GM18507 (cell line): Measurements from ENCODE around the gene KIZ.

ENCODE experiments used
- DNase-seq: peaks from one replicate; pipeline ENCODE4 v3.0.0; 2011; ENCODE audit warnings: low read depth; ENCODE audit not compliant: insufficient read length; ENCODE audit errors: extremely low spot score
- FAIRE-seq: peaks from 2 replicates; lab custom pipeline; 2011; peaks lifted over from hg19 to GRCh38; lab: Jason Lieb, UNC

KIZ gene

DNA sequence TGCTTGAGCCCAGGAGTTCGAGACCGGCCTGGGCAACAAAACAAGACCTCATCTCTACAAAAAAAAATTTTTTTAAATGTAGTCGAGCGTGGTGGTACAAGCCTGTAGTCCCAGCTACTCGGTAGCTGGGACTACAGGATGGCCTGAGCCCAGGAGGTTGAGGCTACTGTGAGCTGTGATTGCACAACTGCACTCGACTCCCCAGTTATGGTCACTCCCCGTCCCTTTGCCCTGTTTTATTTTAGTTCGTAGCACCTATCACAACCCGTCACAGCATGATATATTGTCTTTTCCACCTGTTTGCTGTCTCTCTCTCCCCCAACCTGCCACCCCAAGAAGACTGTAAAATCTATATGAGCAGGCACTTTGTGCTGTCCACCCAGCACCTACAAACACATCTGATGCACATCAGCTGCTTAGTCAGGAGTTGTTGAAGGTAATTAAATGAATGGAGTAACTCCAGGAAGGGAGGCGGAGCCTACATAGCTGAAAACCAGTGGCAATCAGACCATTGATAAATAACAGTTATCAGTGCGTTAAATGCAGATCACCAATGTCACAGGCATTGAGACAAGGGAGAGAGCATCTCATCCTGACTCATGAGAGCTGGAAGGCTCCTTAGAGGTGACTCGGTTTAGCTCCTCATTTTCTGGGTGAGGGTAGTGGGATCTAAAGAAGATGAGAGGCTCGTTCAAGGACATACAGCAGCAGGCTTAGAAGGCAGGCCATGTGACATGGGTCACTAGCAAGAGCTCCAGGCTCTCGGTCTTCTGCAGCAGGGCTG, 162.9 kb downstream of the KIZ start:
- no peak for DNase-seq

DNA sequence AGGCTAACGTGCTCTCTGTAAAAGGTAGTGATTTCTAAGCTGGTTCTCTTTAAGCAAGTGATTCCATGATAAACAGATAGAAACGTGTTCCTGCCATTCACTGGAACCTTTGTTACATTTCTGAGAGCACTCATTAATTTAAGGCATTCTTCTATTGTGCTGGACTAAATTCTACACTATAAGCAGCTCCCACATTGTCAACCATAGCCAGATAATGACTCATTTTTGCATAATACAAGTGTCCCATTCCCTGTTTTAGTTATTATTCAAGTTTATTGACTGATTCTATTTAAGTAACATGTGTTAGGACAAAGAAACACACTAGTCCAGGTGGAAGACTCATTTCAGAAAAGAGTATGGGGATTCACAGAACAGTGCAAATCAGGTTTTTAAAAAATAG, 163.8 kb downstream of the KIZ start:
- DNase-seq: no peak

More for the DNA sequence above, 162.9 kb downstream of the KIZ start:
- FAIRE-seq: no peak

DNA sequence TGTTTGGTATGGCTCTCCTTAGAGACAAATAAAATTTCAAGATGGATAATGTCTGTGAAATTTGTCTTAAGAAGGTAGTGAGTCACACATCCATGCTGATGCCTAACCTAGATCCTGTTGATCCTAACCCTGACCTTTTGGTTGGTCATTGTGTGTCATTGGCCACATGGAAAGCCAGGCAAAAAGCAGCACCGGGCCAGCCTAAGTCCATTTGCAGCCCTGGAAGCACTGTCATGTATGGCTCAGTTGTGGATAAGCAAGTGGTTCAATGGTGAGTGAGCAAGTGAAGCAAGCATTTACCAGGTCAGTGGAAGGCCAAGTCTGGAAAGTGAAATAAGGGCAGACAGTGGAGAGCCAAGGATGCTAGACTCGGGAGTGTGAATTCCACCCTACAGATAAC, 165.1 kb downstream of the KIZ start:
- DNase-seq: no peak
- no peak for FAIRE-seq

More for the DNA sequence above, 163.8 kb downstream of the KIZ start:
- FAIRE-seq: no peak

DNA sequence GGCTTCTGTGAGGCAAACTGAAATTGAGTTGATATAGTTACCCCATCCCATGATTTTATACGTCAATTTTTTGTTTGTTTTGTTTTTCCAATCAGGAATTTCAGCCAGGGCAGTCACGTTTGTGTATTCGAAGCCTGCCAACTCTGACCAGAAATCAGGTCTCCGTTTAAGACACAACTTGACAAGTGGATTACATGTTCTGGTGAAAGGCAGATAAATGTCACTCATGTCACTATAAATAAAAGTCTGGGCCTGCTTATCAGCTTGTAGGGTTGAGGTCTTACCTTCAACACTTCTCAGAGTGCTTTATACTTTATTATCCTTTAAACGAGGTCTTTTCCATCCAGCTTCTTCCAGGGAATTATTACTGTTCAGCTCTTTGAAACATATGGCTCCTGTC, 168.9 kb downstream of the KIZ start:
- DNase-seq: no peak
- no peak for FAIRE-seq
